ENCODE data around the gene TRPM1.

Gene TRPM1

GRCh38 chr15:31116423-31117030 lies 15.0 kb upstream of the TRPM1 start:
- no peak overlapping the region for H3K4me3 ChIP-seq (ENCODE audit: low read depth, low read length)
- TF ChIP-seq CTCF (IDR thresholded peaks at IDR 0.05; ENCODE audit: low read depth, low read length), result no peak

GRCh38 chr15:31111091-31111647 lies 9.6 kb upstream of the TRPM1 start:
- TF ChIP-seq CTCF (IDR thresholded peaks at IDR 0.05; ENCODE audit: low read depth, low read length), result no peak
- H3K4me3 ChIP-seq (ENCODE audit: low read depth, low read length), result no peak overlapping the region

GRCh38 chr15:31108836-31109235 lies 7.3 kb upstream of the TRPM1 start:
- TF ChIP-seq CTCF (IDR thresholded peaks at IDR 0.05; ENCODE audit: low read depth, low read length), result no peak
- no peak overlapping the region for H3K4me3 ChIP-seq (ENCODE audit: low read depth, low read length)

- H3K4me3 ChIP-seq (ENCODE audit: low read depth, low read length), result no peak overlapping the region
- TF ChIP-seq CTCF (IDR thresholded peaks at IDR 0.05; ENCODE audit: low read depth, low read length), result no peak
Observed at GRCh38 chr15:31106495-31107300, 5.2 kb upstream of the TRPM1 start.

GRCh38 chr15:31104003-31104402 lies 2.5 kb upstream of the TRPM1 start:
- H3K4me3 ChIP-seq (ENCODE audit: low read depth, low read length), result no peak overlapping the region
- TF ChIP-seq CTCF (IDR thresholded peaks at IDR 0.05; ENCODE audit: low read depth, low read length), result no peak

- no peak for TF ChIP-seq CTCF (IDR thresholded peaks at IDR 0.05; ENCODE audit: low read depth, low read length)
- H3K4me3 ChIP-seq (ENCODE audit: low read depth, low read length), result no peak overlapping the region
Observed at GRCh38 chr15:31102374-31103342, 1.1 kb upstream of the TRPM1 start.

Data from WI38 (cell line).